Endothelial cell of umbilical vein (primary cell): ENCODE results near the gene CCDC85C. TPM values are rescaled to one million over a fixed set of nuclear protein-coding genes. Genes with fewer than 3 reads are reported as not detected.

Experiments used
- BruUV-seq: library from RNA; stranded (reverse); fragments of 400-500 nt; replicated peaks from 2 replicates; lab custom pipeline; 2021; lab: Mats Ljungman, UMichigan
- CTCF ChIA-PET: fragments of 300-600, 350-600 bp; sonication (Branson Sonifier 250); formaldehyde crosslinking; loops from one replicate; lab custom pipeline; 2021; ENCODE audit warnings: antibody characterized with exemption, inconsistent platforms; lab: Charles Lee
- POLR2A ChIA-PET: fragments of 300-600, 350-600 bp; sonication (Branson Sonifier 250); formaldehyde crosslinking; loops from one replicate; lab custom pipeline; 2021; ENCODE audit warnings: antibody characterized with exemption, inconsistent platforms; lab: Charles Lee
- DNase-seq: peaks from one replicate; pipeline ENCODE4 v3.0.0-alpha.2; 2011; ENCODE audit warnings: low read depth, low spot score
- FAIRE-seq: peaks from 2 replicates; lab custom pipeline; 2011; peaks lifted over from hg19 to GRCh38; lab: Jason Lieb, UNC
- H2AFZ ChIP-seq: 2 replicates; pipeline ENCODE4 v1.6.0; 2012; ENCODE audit warnings: low read depth, low read length, control low read depth, inconsistent platforms
- H3K27ac ChIP-seq: 2 replicates; pipeline ENCODE4 v1.5.1; 2011; ENCODE audit warnings: low read depth, mild to moderate bottlenecking, control low read depth, low read length, moderate library complexity; ENCODE audit not compliant: insufficient read depth
- H3K27me3 ChIP-seq, 2 experiments: 2 replicates each; pipeline versions ENCODE4 v1.6.0 to v1.6.1; 2011; ENCODE audit warnings: low read length in 2 of 2, mixed read lengths in 1 of 2; ENCODE audit not compliant: control insufficient read depth in 2 of 2, insufficient read depth in 2 of 2
- H3K36me3 ChIP-seq, 2 experiments: 2 replicates in 1 of 2; 3 replicates in 1 of 2; pipeline ENCODE4 v1.5.1; 2011; ENCODE audit warnings: low read length in 2 of 2, mild to moderate bottlenecking in 1 of 2, moderate library complexity in 1 of 2; ENCODE audit not compliant: control insufficient read depth in 2 of 2, insufficient read depth in 2 of 2; ENCODE audit errors: extremely low read depth in 1 of 2
- H3K4me1 ChIP-seq: 3 replicates; pipeline ENCODE4 v1.5.1; 2011; ENCODE audit warnings: mild to moderate bottlenecking, low read length; ENCODE audit not compliant: control insufficient read depth, insufficient read depth; ENCODE audit errors: extremely low read depth
- H3K4me2 ChIP-seq: 2 replicates; pipeline ENCODE4 v1.6.1; 2011; ENCODE audit warnings: low read length, control low read depth, mixed read lengths; ENCODE audit not compliant: insufficient read depth
- H3K4me3 ChIP-seq, 3 experiments: fragments of 200-600 bp in 1 of 3; sonication (generic), shearing (Covaris generic) in 1 of 3; replicated peaks in 1 of 3; 2 replicates each; pipeline ENCODE4 v1.5.1; 2011 to 2016; ENCODE audit warnings: control low read depth in 3 of 3, low read length in 3 of 3, mild to moderate bottlenecking in 2 of 3, inconsistent platforms in 1 of 3, low read depth in 1 of 3, moderate library complexity in 1 of 3; ENCODE audit not compliant: insufficient read depth in 1 of 3
- H3K79me2 ChIP-seq: 2 replicates; pipeline ENCODE4 v1.6.0; 2012; ENCODE audit warnings: low read length, inconsistent platforms; ENCODE audit not compliant: control insufficient read depth, insufficient read depth
- H3K9ac ChIP-seq: replicated peaks from 2 replicates; pipeline ENCODE3; 2011; ENCODE audit warnings: low read length, control low read depth; ENCODE audit not compliant: insufficient read depth; ENCODE audit errors: extremely low read depth
- H3K9me1 ChIP-seq: replicated peaks from 3 replicates; pipeline ENCODE4 v1.6.0; 2011; ENCODE audit warnings: mild to moderate bottlenecking, low read length; ENCODE audit not compliant: control insufficient read depth, insufficient read depth; ENCODE audit errors: extremely low read depth
- H3K9me3 ChIP-seq: replicated peaks from 2 replicates; pipeline ENCODE4 v1.5.1; 2012; ENCODE audit warnings: low read length, inconsistent platforms; ENCODE audit not compliant: control insufficient read depth, insufficient read depth
- H4K20me1 ChIP-seq: replicated peaks from 2 replicates; pipeline ENCODE3; 2011; ENCODE audit warnings: mild to moderate bottlenecking, low read length; ENCODE audit not compliant: control insufficient read depth, insufficient read depth; ENCODE audit errors: extremely low read depth
- EZH2 ChIP-seq: IDR thresholded peaks from 2 replicates; pipeline ENCODE4 v1.6.1; 2012; ENCODE audit warnings: borderline replicate concordance, low read depth, mild to moderate bottlenecking, moderate library complexity, low read length, inconsistent platforms; ENCODE audit not compliant: severe bottlenecking
- FOS ChIP-seq: IDR thresholded peaks from 2 replicates; pipeline ENCODE4 v1.6.1; 2011; ENCODE audit warnings: mild to moderate bottlenecking, low read length, moderate library complexity, borderline replicate concordance; ENCODE audit not compliant: insufficient read depth
- GATA2 ChIP-seq: IDR thresholded peaks from 2 replicates; pipeline ENCODE4 v1.7.0; 2011; ENCODE audit warnings: low read depth, mild to moderate bottlenecking, moderate library complexity, mixed read lengths, low read length; ENCODE audit not compliant: insufficient read length, insufficient read depth
- JUN ChIP-seq: IDR thresholded peaks from 2 replicates; pipeline ENCODE4 v1.6.1; 2011; ENCODE audit warnings: borderline replicate concordance, low read depth; ENCODE audit not compliant: insufficient read length, insufficient read depth
- MAX ChIP-seq: IDR thresholded peaks from 2 replicates; pipeline ENCODE4 v1.6.1; 2011; ENCODE audit not compliant: insufficient read depth, insufficient read length
- MYC ChIP-seq: IDR thresholded peaks from one replicate; pipeline ENCODE4 v1.6.1; 2011; ENCODE audit warnings: mild to moderate bottlenecking, low read depth, low read length
- POLR2A ChIP-seq: IDR thresholded peaks from 2 replicates; pipeline ENCODE4 v1.6.1; 2012; ENCODE audit warnings: low read depth, mild to moderate bottlenecking, control low read depth, low read length
- POLR2AphosphoS5 ChIP-seq: IDR thresholded peaks from 2 replicates; pipeline ENCODE4 v1.6.1; 2012; ENCODE audit warnings: low read depth, mild to moderate bottlenecking, control low read depth, low read length, moderate library complexity; ENCODE audit not compliant: insufficient read depth
- dilution Hi-C: fragments of 300-500 bp; cut with MboI; formaldehyde crosslinking; loops from one replicate; pipeline ENCODE4 v1.15.0; 2019; ENCODE audit warnings: low sequenced_read_pairs; ENCODE audit not compliant: extremely low pct_ligation_motif_present
- intact Hi-C: fragments of 100-400 bp; cut with micrococcal nuclease; formaldehyde crosslinking; loops from one replicate; pipeline ENCODE4 v1.10.0; 2022
- polyA plus RNA-seq, 4 experiments: library from polyadenylated mRNA; depleted of rRNA in 3 of 4; stranded (reverse) in 3 of 4; unstranded in 1 of 4; fragments of >200 nt; gene quantifications; 2 replicates each; pipeline versions ENCODE4 v1.2.1 to v1.2.3, GENCODE V29; 2011 to 2012; ENCODE audit warnings: missing spikeins in 1 of 4
- total RNA-seq: library from RNA; stranded (reverse); gene quantifications from 2 replicates; pipeline ENCODE4 v1.2.3, GENCODE V29; 2021
- TF ChIP-seq, protein P1 (sequence below), 2 donors: IDR thresholded peaks; 1 replicate in 1 of 2; 2 replicates in 1 of 2; pipeline ENCODE4 v1.5.1; 2011; ENCODE audit warnings: low read length in 2 of 2, mild to moderate bottlenecking in 2 of 2, moderate library complexity in 2 of 2, control low read depth in 1 of 2, inconsistent platforms in 1 of 2, low read depth in 1 of 2; ENCODE audit not compliant: insufficient read depth in 1 of 2; ENCODE audit errors: extremely low read depth in 1 of 2

The CCDC85C gene
- total and polyA plus RNA-seq, 2 donors (not counting 3 experiments of a cell fraction or from before 2014, with no cell fraction given), result 7.5 to 17.8 TPM

DNA sequence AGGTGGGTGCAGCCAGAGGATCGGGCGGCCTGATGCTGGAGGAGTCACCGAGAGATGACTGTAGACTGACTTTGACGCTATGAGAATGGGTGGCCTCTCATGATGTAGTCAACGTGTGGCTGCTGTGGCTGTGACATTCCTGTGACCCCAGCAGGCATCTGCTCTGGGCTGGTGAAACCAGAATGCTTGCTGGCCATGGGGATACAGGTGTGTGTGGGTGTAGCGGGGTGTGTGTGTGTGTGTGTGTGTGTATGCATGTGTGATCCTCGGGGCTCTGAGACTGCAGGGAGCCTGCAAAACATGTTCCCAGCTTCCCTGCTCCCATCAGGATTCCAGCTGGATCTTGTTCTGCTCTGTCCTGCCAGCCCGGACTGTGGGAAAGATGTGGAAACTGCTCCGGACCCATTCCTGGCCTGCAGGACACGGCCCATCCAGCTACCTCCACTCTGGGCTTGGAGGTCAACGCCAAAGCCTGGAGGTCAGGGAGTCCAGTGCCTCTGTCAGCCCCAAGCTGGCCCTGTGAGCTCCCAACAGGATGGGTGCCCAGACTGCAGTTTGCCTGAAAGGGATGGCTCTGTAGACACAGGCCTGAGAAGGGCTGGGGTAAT is 22.1 kb upstream of the CCDC85C start:
- H3K79me2 ChIP-seq, result no peaks in the 10 kb centered on the region
- no peak overlapping the region for H2AFZ ChIP-seq
- no peak overlapping the region for H3K4me2 ChIP-seq
- TF ChIP-seq EZH2 (no peak), POLR2AphosphoS5 (no peak), MAX (no peak), JUN (no peak), POLR2A (no peak), GATA2 (no peak), FOS (no peak), MYC (no peak)
- TF ChIP-seq, protein P1, sequence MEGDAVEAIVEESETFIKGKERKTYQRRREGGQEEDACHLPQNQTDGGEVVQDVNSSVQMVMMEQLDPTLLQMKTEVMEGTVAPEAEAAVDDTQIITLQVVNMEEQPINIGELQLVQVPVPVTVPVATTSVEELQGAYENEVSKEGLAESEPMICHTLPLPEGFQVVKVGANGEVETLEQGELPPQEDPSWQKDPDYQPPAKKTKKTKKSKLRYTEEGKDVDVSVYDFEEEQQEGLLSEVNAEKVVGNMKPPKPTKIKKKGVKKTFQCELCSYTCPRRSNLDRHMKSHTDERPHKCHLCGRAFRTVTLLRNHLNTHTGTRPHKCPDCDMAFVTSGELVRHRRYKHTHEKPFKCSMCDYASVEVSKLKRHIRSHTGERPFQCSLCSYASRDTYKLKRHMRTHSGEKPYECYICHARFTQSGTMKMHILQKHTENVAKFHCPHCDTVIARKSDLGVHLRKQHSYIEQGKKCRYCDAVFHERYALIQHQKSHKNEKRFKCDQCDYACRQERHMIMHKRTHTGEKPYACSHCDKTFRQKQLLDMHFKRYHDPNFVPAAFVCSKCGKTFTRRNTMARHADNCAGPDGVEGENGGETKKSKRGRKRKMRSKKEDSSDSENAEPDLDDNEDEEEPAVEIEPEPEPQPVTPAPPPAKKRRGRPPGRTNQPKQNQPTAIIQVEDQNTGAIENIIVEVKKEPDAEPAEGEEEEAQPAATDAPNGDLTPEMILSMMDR (IDR thresholded peaks at IDR 0.05; ENCODE audit: extremely low read depth in 1 of 2, insufficient read depth in 1 of 2, low read depth in 1 of 2, low read length in 2 of 2), result no peak
- no peak for DNase-seq
- no peak for FAIRE-seq
- no peaks in the 10 kb centered on the region for H3K9me3 ChIP-seq
- H3K9me1 ChIP-seq, result no peaks in the 10 kb centered on the region
- intact Hi-C loops, result loop anchor here (5.0 kb wide), 1 partner anchor 234 kb away; no protein-coding TSS in a partner anchor
- H3K27me3 ChIP-seq, result no peaks in the 10 kb centered on the region
- H4K20me1 ChIP-seq, result no peaks in the 10 kb centered on the region
- POLR2A ChIA-PET, result no interaction called here
- H3K27ac ChIP-seq, result no peak overlapping the region
- CTCF ChIA-PET, result interaction anchor here (0.7 to 1.2 kb wide), 2 partner anchors 16 to 21 kb away, joined by 3 to 9 read pairs; partner anchors contain the start of gene CCDC85C
- no peaks in the 10 kb centered on the region for H3K36me3 ChIP-seq
- H3K9ac ChIP-seq, result no peak overlapping the region
- dilution Hi-C loops, result no loop called here
- H3K4me1 ChIP-seq, result no peaks in the 10 kb centered on the region
- no peak overlapping the region for H3K4me3 ChIP-seq
- no TSS peak for BruUV-seq
